HepG2 (cell line): ENCODE data around the gene FCHO1. TPM values are rescaled to one million over a fixed set of nuclear protein-coding genes. Genes with fewer than 3 reads are reported as not detected.
A peak's percentile ranks its signal among the peaks of the same experiment; 100 is the strongest.

Experiments used
- ATF6 ChIP-seq: sonication (generic); formaldehyde crosslinking; conservative IDR thresholded peaks from 2 replicates; pipeline ENCODE4 v1.4.0; 2020; ENCODE audit warnings: missing genetic modification reagents
- EHMT2 ChIP-seq: fragments of 200-600 bp; sonication (generic); IDR thresholded peaks from 2 replicates; pipeline ENCODE4 v1.7.0; 2017; ENCODE audit warnings: antibody characterized with exemption, low read depth, low read length, borderline replicate concordance
- EP300 ChIP-seq, 3 experiments: sonication (generic) in 1 of 3; formaldehyde crosslinking in 1 of 3; IDR thresholded peaks; 2 replicates each; pipeline versions ENCODE4 v1.5.1 to v1.6.1; 2011 to 2020; ENCODE audit warnings: low read depth in 2 of 3, low read length in 2 of 3, borderline replicate concordance in 1 of 3, improper control_type of control experiment in 1 of 3, mild to moderate bottlenecking in 1 of 3, missing genetic modification reagents in 1 of 3, moderate library complexity in 1 of 3
- HIC2 ChIP-seq: sonication (generic); formaldehyde crosslinking; IDR thresholded peaks from 2 replicates; pipeline ENCODE4 v1.9.0; 2022; ENCODE audit warnings: low read depth, missing genetic modification reagents
- KDM5B ChIP-seq: sonication (generic); formaldehyde crosslinking; IDR thresholded peaks from 2 replicates; pipeline ENCODE4 v1.4.0; 2020; ENCODE audit warnings: missing genetic modification reagents, mild to moderate bottlenecking, borderline replicate concordance
- MYC ChIP-seq: sonication (generic); formaldehyde crosslinking; IDR thresholded peaks from 2 replicates; pipeline ENCODE4 v1.9.0; 2021; ENCODE audit warnings: missing genetic modification reagents, borderline replicate concordance
- ZBTB46 ChIP-seq: sonication (generic); formaldehyde crosslinking; IDR thresholded peaks from 2 replicates; pipeline ENCODE4 v1.4.0; 2020; ENCODE audit warnings: mild to moderate bottlenecking, missing genetic modification reagents, borderline replicate concordance
- ZNF251 ChIP-seq: sonication (generic); formaldehyde crosslinking; IDR thresholded peaks from 2 replicates; pipeline ENCODE4 v1.9.0; 2021; ENCODE audit warnings: mild to moderate bottlenecking, missing genetic modification reagents
- ZNF253 ChIP-seq: sonication (generic); formaldehyde crosslinking; IDR thresholded peaks from 2 replicates; pipeline ENCODE4 v1.8.0; 2022; ENCODE audit warnings: mild to moderate bottlenecking, missing genetic modification reagents, borderline replicate concordance
- ZNF276 ChIP-seq: sonication (generic); formaldehyde crosslinking; IDR thresholded peaks from 2 replicates; pipeline ENCODE4 v1.4.0; 2020; ENCODE audit warnings: mild to moderate bottlenecking, low read depth, missing genetic modification reagents
- ZNF557 ChIP-seq: sonication (generic); formaldehyde crosslinking; IDR thresholded peaks from 2 replicates; pipeline ENCODE4 v1.4.0; 2020; ENCODE audit warnings: missing genetic modification reagents
- ZNF646 ChIP-seq: sonication (generic); formaldehyde crosslinking; IDR thresholded peaks from 2 replicates; pipeline ENCODE4 v1.9.0; 2021; ENCODE audit warnings: mild to moderate bottlenecking, missing genetic modification reagents
- polyA plus RNA-seq, 8 experiments: library from polyadenylated mRNA; depleted of rRNA in 3 of 8; stranded (reverse) in 7 of 8; unstranded in 1 of 8; fragments of >200 nt; fragmentation: Illumina TruSeq in 4 of 8; extraction: Trizol in 4 of 8; gene quantifications; 2 replicates each; pipeline versions ENCODE4 v1.2.1 to v1.2.3, GENCODE V29; 2011 to 2016; ENCODE audit warnings: low read depth in 4 of 8, missing spikeins in 1 of 8, mixed read lengths in 1 of 8; ENCODE audit not compliant: insufficient read depth in 1 of 8
- total RNA-seq, 5 experiments: library from RNA; depleted of rRNA; stranded (reverse); fragments of >200 nt; fragmentation: Illumina TruSeq; extraction: Trizol; gene quantifications; 2 replicates each; pipeline ENCODE4 v1.2.3, GENCODE V29; 2016; ENCODE audit warnings: low read depth in 1 of 5

Gene FCHO1
- total and polyA plus RNA-seq, 2 of the 13 experiments (the other 11 are each of a cell fraction or from before 2014, with no cell fraction given), result 1.3 to 3.1 TPM

- TF ChIP-seq ZNF276 (no peak), HIC2 (peak; percentile 98), EHMT2 (no peak), MYC (CRISPR knock-in tag) (no peak; the same call in 1 of the 2 replicates), ZNF646 (no peak), KDM5B (CRISPR knock-in tag) (no peak; the same call in 1 of the 2 replicates), ZNF253 (CRISPR knock-in tag) (no peak), ZNF251 (no peak), ZBTB46 (no peak), ATF6 (CRISPR knock-in tag) (no peak), ZNF557 (CRISPR knock-in tag) (no peak), EP300 (IDR thresholded peaks at IDR 0.05; ENCODE audit: low read depth in 2 of 2, low read length in 2 of 2) (peak; percentile 21 to 68; a peak in 3 of 4 replicates), EP300 (CRISPR knock-in tag; IDR thresholded peaks at IDR 0.05; ENCODE audit: borderline replicate concordance) (0 out of 2 replicates have a peak, but pooled peaks have one; percentile 29)
Measured at GRCh38 chr19:17797424-17798201, 46.3 kb downstream of the FCHO1 start (continued).
